ENCODE data around the gene SOHLH1. TPM values are rescaled to one million over a fixed set of nuclear protein-coding genes. Genes with fewer than 3 reads are reported as not detected.

The SOHLH1 gene
- total and polyA plus RNA-seq, 10 of the 15 experiments (the other 5 are each of a cell fraction or from before 2014, with no cell fraction given): not detected

DNA sequence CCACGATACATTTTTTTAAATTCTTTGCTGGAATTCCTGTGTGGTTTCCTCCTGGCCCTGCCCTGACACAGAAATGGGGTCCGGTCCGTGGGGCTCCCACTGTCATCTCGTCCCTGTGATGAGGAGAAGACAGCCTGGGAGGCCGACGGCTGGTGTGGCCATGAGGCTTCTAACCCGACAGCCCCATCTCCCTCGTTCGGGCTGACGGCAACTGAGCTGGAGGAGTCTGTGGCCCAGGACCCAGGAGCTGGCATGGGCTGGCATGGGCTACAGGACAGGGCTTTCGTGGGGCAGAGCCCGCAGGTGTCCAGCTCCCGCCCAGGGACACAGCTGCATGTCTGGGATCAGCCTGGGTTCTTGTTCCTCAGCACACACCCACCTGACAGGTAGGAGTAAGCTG, 22.4 kb downstream of the SOHLH1 start:
- TF ChIP-seq MAX (IDR thresholded peaks at IDR 0.05; ENCODE audit: low read depth, low read length) (no peak), PRDM15 (CRISPR knock-in tag; IDR thresholded peaks at IDR 0.05) (no peak), JUND (IDR thresholded peaks at IDR 0.05; ENCODE audit: low read depth, low read length) (no peak), RB1 (IDR thresholded peaks at IDR 0.05; ENCODE audit: borderline replicate concordance) (no peak), GABPA (IDR thresholded peaks at IDR 0.05; ENCODE audit: low read depth) (no peak), SMAD1 (IDR thresholded peaks at IDR 0.05; ENCODE audit: low read depth, partially characterized antibody) (no peak), CBFB (IDR thresholded peaks at IDR 0.05; ENCODE audit: low read depth) (no peak), PBX3 (IDR thresholded peaks at IDR 0.05; ENCODE audit: insufficient replicate concordance, low read depth, low read length) (no peak), NRF1 (conservative IDR thresholded peaks at IDR 0.05; ENCODE audit: low read depth, low read length) (no peak), FOS (IDR thresholded peaks at IDR 0.05; ENCODE audit: borderline replicate concordance, extremely low read depth, insufficient read length) (no peak), NBN (IDR thresholded peaks at IDR 0.05) (no peak), NFXL1 (IDR thresholded peaks at IDR 0.05; ENCODE audit: borderline replicate concordance) (no peak), POU2F2 (IDR thresholded peaks at IDR 0.05; ENCODE audit: borderline replicate concordance, low read depth, low read length) (no peak), CREM (IDR thresholded peaks at IDR 0.05; ENCODE audit: low read depth) (no peak), BCL11A (IDR thresholded peaks at IDR 0.05; ENCODE audit: low read depth, low read length) (no peak), EGR1 (IDR thresholded peaks at IDR 0.05; ENCODE audit: borderline replicate concordance in 1 of 2, low read depth in 2 of 2, low read length in 2 of 2) (no peak), NFIC (IDR thresholded peaks at IDR 0.05; ENCODE audit: low read depth, low read length) (no peak), RUNX3 (IDR thresholded peaks at IDR 0.05; ENCODE audit: low read length) (no peak), SREBF2 (IDR thresholded peaks at IDR 0.05; ENCODE audit: low read length) (no peak)
- TF ChIP-seq, protein P1, sequence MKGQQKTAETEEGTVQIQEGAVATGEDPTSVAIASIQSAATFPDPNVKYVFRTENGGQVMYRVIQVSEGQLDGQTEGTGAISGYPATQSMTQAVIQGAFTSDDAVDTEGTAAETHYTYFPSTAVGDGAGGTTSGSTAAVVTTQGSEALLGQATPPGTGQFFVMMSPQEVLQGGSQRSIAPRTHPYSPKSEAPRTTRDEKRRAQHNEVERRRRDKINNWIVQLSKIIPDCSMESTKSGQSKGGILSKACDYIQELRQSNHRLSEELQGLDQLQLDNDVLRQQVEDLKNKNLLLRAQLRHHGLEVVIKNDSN (IDR thresholded peaks at IDR 0.05; ENCODE audit: borderline replicate concordance, extremely low read length, insufficient read depth, low read depth, low read length): no peak
- ChIA-PET RAD21 (ENCODE audit: unreplicated experiment) (no interaction called here), POLR2A (no interaction called here), SMC1A (ENCODE audit: uncharacterized antibody, unreplicated experiment) (no interaction called here), CTCF (no interaction called here)
- H3K79me2 ChIP-seq (ENCODE audit: control insufficient read depth, insufficient read depth, low read length): no peaks in the 10 kb centered on the region
- FAIRE-seq: no peak
- no peak for DNase-seq (ENCODE audit: low read depth, low spot score)
- H3K27me3 ChIP-seq (replicated peaks in 1 of 2; ENCODE audit: control insufficient read depth in 2 of 2, insufficient read depth in 2 of 2, low read length in 1 of 2): no peaks in the 10 kb centered on the region
- H3K27ac ChIP-seq (ENCODE audit: control insufficient read depth, insufficient read depth): no peak overlapping the region
- no peak overlapping the region for H3K4me2 ChIP-seq (ENCODE audit: control insufficient read depth, insufficient read depth)
- no peak for ATAC-seq
- H4K20me1 ChIP-seq (ENCODE audit: control insufficient read depth, insufficient read depth): no peaks in the 10 kb centered on the region
- H3K4me1 ChIP-seq (ENCODE audit: control insufficient read depth, insufficient read depth, low read length): no peaks in the 10 kb centered on the region
- H2AFZ ChIP-seq (ENCODE audit: control insufficient read depth, low read depth, low read length): no peak overlapping the region
- H3K9ac ChIP-seq (ENCODE audit: control insufficient read depth, insufficient read depth, low read length): no peak overlapping the region
- no peaks in the 10 kb centered on the region for H3K36me3 ChIP-seq (ENCODE audit: control insufficient read depth in 2 of 2, insufficient read depth in 2 of 2, low read length in 1 of 2)
- BruUV-seq (replicated peaks): no TSS peak
- no peak overlapping the region for H3K4me3 ChIP-seq
- intact Hi-C loops (cut with micrococcal nuclease; ENCODE audit: unreplicated experiment): no loop called here
- in situ Hi-C loops (cut with MboI): no loop called here
- 37% methylated on average over 13 of the region's 13 CpGs for WGBS (ENCODE audit: insufficient coverage, insufficient replicate concordance, low lambda C conversion rate, missing lambda C conversion rate)
- no peaks in the 10 kb centered on the region for H3K9me3 ChIP-seq (replicated peaks; ENCODE audit: control insufficient read depth, insufficient read depth, low read length)

All from GM12878 (cell line).